A549 (cell line): Measurements from ENCODE around the gene TLCD4. TPM values are rescaled to one million over a fixed set of nuclear protein-coding genes. Genes with fewer than 3 reads are reported as not detected.

Source experiments
- ATAC-seq, 2 experiments: fragments of 200-7000 bp in 1 of 2; fragments of >200 bp in 1 of 2; cut with Nextera tagmentation in 1 of 2; cut with Tn5 transposase in 1 of 2; 3 replicates each; pipeline versions ENCODE4 v1.8.0 to v1.9.1; 2018 to 2020; ENCODE audit warnings: mild to moderate bottlenecking in 1 of 2, moderate library complexity in 1 of 2
- CTCF ChIA-PET: fragments of 300-600 bp; sonication (Branson Sonifier 250); formaldehyde crosslinking; extraction: SDS; loops from one replicate; lab custom pipeline; 2021; ENCODE audit warnings: antibody characterized with exemption, inconsistent platforms; lab: Yijun Ruan, JAX
- POLR2A ChIA-PET: fragments of 350-600 bp; formaldehyde crosslinking; extraction: SDS; loops from one replicate; lab custom pipeline; 2021; ENCODE audit warnings: antibody characterized with exemption, inconsistent platforms; lab: Yijun Ruan, JAX
- DNase-seq, 2 experiments: peaks; one replicate each; pipeline versions ENCODE4 v3.0.0 to v3.0.0-alpha.2; 2011 to 2016; ENCODE audit warnings: low read depth in 1 of 2, low spot score in 1 of 2
- FAIRE-seq: peaks from 2 replicates; lab custom pipeline; 2011; peaks lifted over from hg19 to GRCh38; lab: Jason Lieb, UNC
- H3K27ac ChIP-seq, 2 experiments: fragments of >200 bp; sonication (Bioruptor Twin); formaldehyde crosslinking; 3 replicates each; pipeline ENCODE4 v1.5.1; 2016 to 2017
- H3K4me1 ChIP-seq: fragments of >200 bp; sonication (Bioruptor Twin); formaldehyde crosslinking; 3 replicates; pipeline ENCODE4 v1.6.1; 2016
- H3K4me2 ChIP-seq: fragments of >200 bp; sonication (Bioruptor Twin); formaldehyde crosslinking; 3 replicates; pipeline ENCODE4 v1.6.1; 2016
- H3K4me3 ChIP-seq: fragments of >200 bp; sonication (Bioruptor Twin); formaldehyde crosslinking; 3 replicates; pipeline ENCODE4 v1.5.1; 2016
- H3K9me3 ChIP-seq: fragments of >200 bp; sonication (Bioruptor Twin); formaldehyde crosslinking; 3 replicates; pipeline ENCODE4 v1.6.1; 2016
- CBX2 ChIP-seq: fragments of 200-600 bp; sonication (generic); IDR thresholded peaks from 2 replicates; pipeline ENCODE4 v1.6.1; 2016; ENCODE audit warnings: low read depth, mild to moderate bottlenecking, borderline replicate concordance
- CBX8 ChIP-seq: fragments of 200-600 bp; sonication (generic); IDR thresholded peaks from 2 replicates; pipeline ENCODE4 v1.6.1; 2016
- CHD4 ChIP-seq: fragments of 200-600 bp; sonication (generic); IDR thresholded peaks from 2 replicates; pipeline ENCODE4 v1.6.1; 2016; ENCODE audit warnings: antibody characterized with exemption, mild to moderate bottlenecking, borderline replicate concordance
- EHMT2 ChIP-seq: fragments of 200-600 bp; sonication (generic); IDR thresholded peaks from 2 replicates; pipeline ENCODE4 v1.6.1; 2016; ENCODE audit warnings: antibody characterized with exemption, low read depth, mild to moderate bottlenecking, moderate library complexity
- ESRRA ChIP-seq: fragments of 150-350 bp; IDR thresholded peaks from 2 replicates; pipeline ENCODE4 v1.6.1; 2014; ENCODE audit warnings: mild to moderate bottlenecking, low read length, borderline replicate concordance
- FOSL2 ChIP-seq, 2 experiments: fragments of 450-650 bp in 1 of 2; fragments of >200 bp in 1 of 2; sonication (Bioruptor Twin) in 1 of 2; formaldehyde crosslinking; IDR thresholded peaks; 2 replicates each; pipeline versions ENCODE4 v1.5.0 to v1.6.1; 2016 to 2020; ENCODE audit warnings: mild to moderate bottlenecking in 1 of 2, moderate library complexity in 1 of 2
- FOXS1 ChIP-seq: fragments of 250-450 bp; sonication (Bioruptor Pico); IDR thresholded peaks from 2 replicates; pipeline ENCODE4 v1.5.0; 2020; ENCODE audit warnings: mild to moderate bottlenecking, moderate library complexity
- GATA3 ChIP-seq: IDR thresholded peaks from 2 replicates; pipeline ENCODE4 v1.6.1; 2012; ENCODE audit warnings: borderline replicate concordance
- HOXA7 ChIP-seq: fragments of 250-450 bp; sonication (Bioruptor Pico); IDR thresholded peaks from 2 replicates; pipeline ENCODE4 v1.5.0; 2020; ENCODE audit warnings: mild to moderate bottlenecking, moderate library complexity
- HOXB13 ChIP-seq: fragments of 250-450 bp; sonication (Bioruptor Pico); IDR thresholded peaks from 2 replicates; pipeline ENCODE4 v1.5.0; 2020; ENCODE audit warnings: low read depth, mild to moderate bottlenecking, moderate library complexity
- HOXB5 ChIP-seq: fragments of 250-450 bp; sonication (Bioruptor Pico); IDR thresholded peaks from 2 replicates; pipeline ENCODE4 v1.5.0; 2020; ENCODE audit warnings: mild to moderate bottlenecking, moderate library complexity
- KDM1A ChIP-seq: fragments of 200-600 bp; sonication (generic); IDR thresholded peaks from 2 replicates; pipeline ENCODE4 v1.6.1; 2016; ENCODE audit warnings: low read depth, mild to moderate bottlenecking
- MAFK ChIP-seq: fragments of 450-650 bp; IDR thresholded peaks from 2 replicates; pipeline ENCODE4 v1.6.1; 2014; ENCODE audit not compliant: partially characterized antibody
- MAZ ChIP-seq: fragments of 150-350 bp; IDR thresholded peaks from 2 replicates; pipeline ENCODE4 v1.6.1; 2014; ENCODE audit warnings: antibody characterized with exemption, low read depth, low read length, borderline replicate concordance
- MYC ChIP-seq: IDR thresholded peaks from 2 replicates; pipeline ENCODE4 v1.6.1; 2012; ENCODE audit warnings: mild to moderate bottlenecking, inconsistent platforms, low read length, improper control_type of control experiment, borderline replicate concordance
- PHF8 ChIP-seq: fragments of 200-600 bp; sonication (generic); IDR thresholded peaks from 2 replicates; pipeline ENCODE4 v1.6.1; 2016; ENCODE audit warnings: low read depth, mild to moderate bottlenecking, antibody characterized with exemption, moderate library complexity, borderline replicate concordance
- RCOR1 ChIP-seq: fragments of 150-350 bp; IDR thresholded peaks from 2 replicates; pipeline ENCODE4 v1.6.1; 2014; ENCODE audit warnings: antibody characterized with exemption, low read length, low read depth
- RFX5 ChIP-seq: fragments of 450-650 bp; IDR thresholded peaks from 2 replicates; pipeline ENCODE4 v1.7.1; 2014; ENCODE audit warnings: antibody characterized with exemption, mild to moderate bottlenecking, moderate library complexity
- RNF2 ChIP-seq: fragments of 200-600 bp; sonication (generic); IDR thresholded peaks from 2 replicates; pipeline ENCODE4 v1.6.1; 2016; ENCODE audit warnings: low read depth, mild to moderate bottlenecking, antibody characterized with exemption, moderate library complexity, borderline replicate concordance
- SREBF2 ChIP-seq: fragments of 450-650 bp; IDR thresholded peaks from 2 replicates; pipeline ENCODE4 v1.6.1; 2014; ENCODE audit warnings: mild to moderate bottlenecking, moderate library complexity
- ZC3H11A ChIP-seq: fragments of 450-650 bp; IDR thresholded peaks from 2 replicates; pipeline ENCODE4 v1.6.1; 2014; ENCODE audit warnings: antibody characterized with exemption, mild to moderate bottlenecking
- ZFP36 ChIP-seq: fragments of 450-650 bp; IDR thresholded peaks from 2 replicates; pipeline ENCODE4 v1.6.1; 2014; ENCODE audit warnings: borderline replicate concordance; ENCODE audit not compliant: partially characterized antibody
- ZNF302 ChIP-seq: fragments of 250-450 bp; sonication (Bioruptor Pico); IDR thresholded peaks from 2 replicates; pipeline ENCODE4 v1.9.0; 2021; ENCODE audit warnings: inconsistent platforms, mild to moderate bottlenecking, moderate library complexity
- ZSCAN20 ChIP-seq: fragments of 250-450 bp; sonication (Bioruptor Pico); IDR thresholded peaks from 2 replicates; pipeline ENCODE4 v1.8.0; 2022; ENCODE audit warnings: mild to moderate bottlenecking, moderate library complexity
- WGBS: methylation state at CpG from one replicate; pipeline ENCODE4 v1.1.6; 2017; ENCODE audit errors: missing lambda C conversion rate; 5-methylcytosine and 5-hydroxymethylcytosine counted together
- polyA plus RNA-seq, 4 experiments: library from polyadenylated mRNA; depleted of rRNA in 3 of 4; stranded (reverse); fragments of >200 nt; fragmentation: RNase III in 1 of 4; extraction: RNeasy Plus Mini Kit Qiagen cat#74134 plus additional on column Dnase treatment in 1 of 4; gene quantifications; 2 replicates in 3 of 4; 3 replicates in 1 of 4; pipeline ENCODE4 v1.2.3, GENCODE V29; 2011 to 2017
- TF ChIP-seq, protein P1 (sequence below): fragments of 150-350 bp; IDR thresholded peaks from 2 replicates; pipeline ENCODE4 v1.6.1; 2014; ENCODE audit warnings: low read depth, mild to moderate bottlenecking, low read length
- TF ChIP-seq, protein P2 (sequence below): fragments of >200 bp; sonication (Bioruptor Twin); formaldehyde crosslinking; IDR thresholded peaks from 3 replicates; pipeline ENCODE4 v1.5.1; 2016
- TF ChIP-seq, protein P3 (sequence below): fragments of 450-650 bp; IDR thresholded peaks from 2 replicates; pipeline ENCODE4 v1.6.1; 2014; ENCODE audit warnings: antibody characterized with exemption
- TF ChIP-seq, protein P4 (sequence below): fragments of >200 bp; sonication (Bioruptor Twin); formaldehyde crosslinking; IDR thresholded peaks from 3 replicates; pipeline ENCODE4 v1.6.1; 2016
- TF ChIP-seq, protein P5 (sequence below): fragments of >200 bp; sonication (Bioruptor Twin); formaldehyde crosslinking; IDR thresholded peaks from 2 replicates; pipeline ENCODE4 v1.6.1; 2016
- TF ChIP-seq, protein P6 (sequence below): fragments of 200-600 bp; sonication (generic); IDR thresholded peaks from 2 replicates; pipeline ENCODE4 v1.6.1; 2016; ENCODE audit warnings: antibody characterized with exemption, mild to moderate bottlenecking, moderate library complexity

The TLCD4 gene
- polyA plus RNA-seq, 2 of the 4 experiments (the other 2 are of a cell fraction), result 14.2 to 24.1 TPM

DNA sequence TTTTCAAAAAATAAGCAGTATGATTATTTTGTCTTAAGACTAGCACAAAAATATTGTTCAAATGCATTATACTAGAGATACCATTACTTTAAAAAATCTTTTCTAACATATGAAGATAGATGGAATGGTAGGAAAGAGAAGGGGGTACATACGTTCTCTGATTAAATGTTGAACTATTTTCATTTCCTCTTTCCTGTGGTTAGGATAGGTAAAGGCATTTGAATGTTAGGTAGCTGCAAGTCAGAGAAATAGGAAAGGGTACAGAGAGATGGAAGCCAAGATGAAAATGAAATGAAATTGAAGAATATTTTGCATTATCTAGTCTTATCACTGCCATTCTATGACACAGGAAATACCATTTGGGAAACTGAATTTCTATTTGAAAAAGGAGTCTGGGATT, 28.3 kb downstream of the TLCD4 start:
- ChIA-PET CTCF (no interaction called here), POLR2A (no interaction called here)
- Histone ChIP-seq H3K4me3 (no peak overlapping the region), H3K27ac (no peak overlapping the region), H3K4me1 (peaks cover 12% of the 10 kb centered on the region; the same call in 2 of the 3 replicates), H3K9me3 (no peaks in the 10 kb centered on the region), H3K4me2 (no peak overlapping the region)
- no peak for FAIRE-seq
- WGBS, result 96% methylated on average over 1 of the region's 1 CpG
- TF ChIP-seq PHF8 (no peak), CBX8 (no peak), CHD4 (no peak), MAZ (no peak), CBX2 (no peak), SREBF2 (no peak), KDM1A (no peak), HOXB13 (CRISPR knock-in tag) (no peak), ZSCAN20 (CRISPR knock-in tag) (no peak), ZC3H11A (no peak), GATA3 (no peak), HOXA7 (CRISPR knock-in tag) (no peak), HOXB5 (CRISPR knock-in tag) (no peak), ZNF302 (CRISPR knock-in tag) (no peak)
- TF ChIP-seq, protein P1, sequence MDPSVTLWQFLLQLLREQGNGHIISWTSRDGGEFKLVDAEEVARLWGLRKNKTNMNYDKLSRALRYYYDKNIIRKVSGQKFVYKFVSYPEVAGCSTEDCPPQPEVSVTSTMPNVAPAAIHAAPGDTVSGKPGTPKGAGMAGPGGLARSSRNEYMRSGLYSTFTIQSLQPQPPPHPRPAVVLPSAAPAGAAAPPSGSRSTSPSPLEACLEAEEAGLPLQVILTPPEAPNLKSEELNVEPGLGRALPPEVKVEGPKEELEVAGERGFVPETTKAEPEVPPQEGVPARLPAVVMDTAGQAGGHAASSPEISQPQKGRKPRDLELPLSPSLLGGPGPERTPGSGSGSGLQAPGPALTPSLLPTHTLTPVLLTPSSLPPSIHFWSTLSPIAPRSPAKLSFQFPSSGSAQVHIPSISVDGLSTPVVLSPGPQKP, result no peak
- TF ChIP-seq, protein P2, sequence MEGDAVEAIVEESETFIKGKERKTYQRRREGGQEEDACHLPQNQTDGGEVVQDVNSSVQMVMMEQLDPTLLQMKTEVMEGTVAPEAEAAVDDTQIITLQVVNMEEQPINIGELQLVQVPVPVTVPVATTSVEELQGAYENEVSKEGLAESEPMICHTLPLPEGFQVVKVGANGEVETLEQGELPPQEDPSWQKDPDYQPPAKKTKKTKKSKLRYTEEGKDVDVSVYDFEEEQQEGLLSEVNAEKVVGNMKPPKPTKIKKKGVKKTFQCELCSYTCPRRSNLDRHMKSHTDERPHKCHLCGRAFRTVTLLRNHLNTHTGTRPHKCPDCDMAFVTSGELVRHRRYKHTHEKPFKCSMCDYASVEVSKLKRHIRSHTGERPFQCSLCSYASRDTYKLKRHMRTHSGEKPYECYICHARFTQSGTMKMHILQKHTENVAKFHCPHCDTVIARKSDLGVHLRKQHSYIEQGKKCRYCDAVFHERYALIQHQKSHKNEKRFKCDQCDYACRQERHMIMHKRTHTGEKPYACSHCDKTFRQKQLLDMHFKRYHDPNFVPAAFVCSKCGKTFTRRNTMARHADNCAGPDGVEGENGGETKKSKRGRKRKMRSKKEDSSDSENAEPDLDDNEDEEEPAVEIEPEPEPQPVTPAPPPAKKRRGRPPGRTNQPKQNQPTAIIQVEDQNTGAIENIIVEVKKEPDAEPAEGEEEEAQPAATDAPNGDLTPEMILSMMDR, result no peak
- TF ChIP-seq, protein P3, sequence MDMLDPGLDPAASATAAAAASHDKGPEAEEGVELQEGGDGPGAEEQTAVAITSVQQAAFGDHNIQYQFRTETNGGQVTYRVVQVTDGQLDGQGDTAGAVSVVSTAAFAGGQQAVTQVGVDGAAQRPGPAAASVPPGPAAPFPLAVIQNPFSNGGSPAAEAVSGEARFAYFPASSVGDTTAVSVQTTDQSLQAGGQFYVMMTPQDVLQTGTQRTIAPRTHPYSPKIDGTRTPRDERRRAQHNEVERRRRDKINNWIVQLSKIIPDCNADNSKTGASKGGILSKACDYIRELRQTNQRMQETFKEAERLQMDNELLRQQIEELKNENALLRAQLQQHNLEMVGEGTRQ, result no peak
- TF ChIP-seq, protein P4, sequence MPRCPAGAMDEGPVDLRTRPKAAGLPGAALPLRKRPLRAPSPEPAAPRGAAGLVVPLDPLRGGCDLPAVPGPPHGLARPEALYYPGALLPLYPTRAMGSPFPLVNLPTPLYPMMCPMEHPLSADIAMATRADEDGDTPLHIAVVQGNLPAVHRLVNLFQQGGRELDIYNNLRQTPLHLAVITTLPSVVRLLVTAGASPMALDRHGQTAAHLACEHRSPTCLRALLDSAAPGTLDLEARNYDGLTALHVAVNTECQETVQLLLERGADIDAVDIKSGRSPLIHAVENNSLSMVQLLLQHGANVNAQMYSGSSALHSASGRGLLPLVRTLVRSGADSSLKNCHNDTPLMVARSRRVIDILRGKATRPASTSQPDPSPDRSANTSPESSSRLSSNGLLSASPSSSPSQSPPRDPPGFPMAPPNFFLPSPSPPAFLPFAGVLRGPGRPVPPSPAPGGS, result no peak
- TF ChIP-seq, protein P5, sequence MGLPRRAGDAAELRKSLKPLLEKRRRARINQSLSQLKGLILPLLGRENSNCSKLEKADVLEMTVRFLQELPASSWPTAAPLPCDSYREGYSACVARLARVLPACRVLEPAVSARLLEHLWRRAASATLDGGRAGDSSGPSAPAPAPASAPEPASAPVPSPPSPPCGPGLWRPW, result no peak
- ATAC-seq, result no peak
- no peak for DNase-seq

DNA sequence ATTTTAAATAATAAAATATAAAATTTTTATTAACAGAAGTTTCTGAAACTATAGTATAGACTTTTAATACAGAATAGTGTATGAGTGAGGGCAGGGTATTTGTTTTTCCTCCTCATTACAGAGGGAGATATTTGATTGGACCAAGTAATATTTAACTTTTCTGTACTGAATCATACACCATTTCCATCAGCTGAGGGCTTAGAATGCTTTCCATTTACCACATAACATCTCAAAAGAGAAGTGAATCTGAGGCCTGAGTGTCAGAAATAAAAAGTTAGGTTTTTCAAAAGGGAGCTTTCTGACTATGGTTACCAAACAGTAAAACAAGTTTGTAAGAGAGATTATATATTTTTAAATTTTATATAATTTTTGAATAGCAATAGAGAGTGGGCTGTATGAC, 29.5 kb downstream of the TLCD4 start:
- DNase-seq (no peak), ATAC-seq (no peak), FAIRE-seq (no peak)
- Histone ChIP-seq H3K4me1 (peaks cover 12% of the 10 kb centered on the region; the same call in 2 of the 3 replicates), H3K4me3 (no peak overlapping the region), H3K9me3 (no peaks in the 10 kb centered on the region), H3K4me2 (no peak overlapping the region), H3K27ac (no peak overlapping the region)
- ChIA-PET POLR2A (no interaction called here), CTCF (interaction anchor here (1.4 kb wide), 1 partner anchor 87 kb away, joined by 4 read pairs; the partner anchor contains the start of gene RWDD3)
- TF ChIP-seq CHD4, result no peak
- no peak for TF ChIP-seq MAZ
- TF ChIP-seq RFX5, result no peak
- no peak for TF ChIP-seq KDM1A
- no peak for TF ChIP-seq MAFK
- TF ChIP-seq MYC, result no peak
- TF ChIP-seq, protein P6, sequence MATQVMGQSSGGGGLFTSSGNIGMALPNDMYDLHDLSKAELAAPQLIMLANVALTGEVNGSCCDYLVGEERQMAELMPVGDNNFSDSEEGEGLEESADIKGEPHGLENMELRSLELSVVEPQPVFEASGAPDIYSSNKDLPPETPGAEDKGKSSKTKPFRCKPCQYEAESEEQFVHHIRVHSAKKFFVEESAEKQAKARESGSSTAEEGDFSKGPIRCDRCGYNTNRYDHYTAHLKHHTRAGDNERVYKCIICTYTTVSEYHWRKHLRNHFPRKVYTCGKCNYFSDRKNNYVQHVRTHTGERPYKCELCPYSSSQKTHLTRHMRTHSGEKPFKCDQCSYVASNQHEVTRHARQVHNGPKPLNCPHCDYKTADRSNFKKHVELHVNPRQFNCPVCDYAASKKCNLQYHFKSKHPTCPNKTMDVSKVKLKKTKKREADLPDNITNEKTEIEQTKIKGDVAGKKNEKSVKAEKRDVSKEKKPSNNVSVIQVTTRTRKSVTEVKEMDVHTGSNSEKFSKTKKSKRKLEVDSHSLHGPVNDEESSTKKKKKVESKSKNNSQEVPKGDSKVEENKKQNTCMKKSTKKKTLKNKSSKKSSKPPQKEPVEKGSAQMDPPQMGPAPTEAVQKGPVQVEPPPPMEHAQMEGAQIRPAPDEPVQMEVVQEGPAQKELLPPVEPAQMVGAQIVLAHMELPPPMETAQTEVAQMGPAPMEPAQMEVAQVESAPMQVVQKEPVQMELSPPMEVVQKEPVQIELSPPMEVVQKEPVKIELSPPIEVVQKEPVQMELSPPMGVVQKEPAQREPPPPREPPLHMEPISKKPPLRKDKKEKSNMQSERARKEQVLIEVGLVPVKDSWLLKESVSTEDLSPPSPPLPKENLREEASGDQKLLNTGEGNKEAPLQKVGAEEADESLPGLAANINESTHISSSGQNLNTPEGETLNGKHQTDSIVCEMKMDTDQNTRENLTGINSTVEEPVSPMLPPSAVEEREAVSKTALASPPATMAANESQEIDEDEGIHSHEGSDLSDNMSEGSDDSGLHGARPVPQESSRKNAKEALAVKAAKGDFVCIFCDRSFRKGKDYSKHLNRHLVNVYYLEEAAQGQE, result no peak
- TF ChIP-seq EHMT2, result no peak
- TF ChIP-seq ZFP36, result no peak
- TF ChIP-seq ESRRA, result no peak
- TF ChIP-seq RCOR1, result no peak
- TF ChIP-seq FOXS1 (CRISPR knock-in tag), result no peak
- no peak for TF ChIP-seq RNF2
- no peak for TF ChIP-seq FOSL2 (IDR thresholded peaks at IDR 0.05)
- no peak for TF ChIP-seq FOSL2 (CRISPR knock-in tag; IDR thresholded peaks at IDR 0.05)
- TF ChIP-seq CBX2, result no peak
